Measurements from ENCODE around the gene HSD3B7. TPM values are rescaled to one million over a fixed set of nuclear protein-coding genes. Genes with fewer than 3 reads are reported as not detected.

Gene HSD3B7
- total and polyA plus RNA-seq, 2 of the 4 experiments (the other 2 are of a cell fraction), result 8.5 to 11.3 TPM

DNA sequence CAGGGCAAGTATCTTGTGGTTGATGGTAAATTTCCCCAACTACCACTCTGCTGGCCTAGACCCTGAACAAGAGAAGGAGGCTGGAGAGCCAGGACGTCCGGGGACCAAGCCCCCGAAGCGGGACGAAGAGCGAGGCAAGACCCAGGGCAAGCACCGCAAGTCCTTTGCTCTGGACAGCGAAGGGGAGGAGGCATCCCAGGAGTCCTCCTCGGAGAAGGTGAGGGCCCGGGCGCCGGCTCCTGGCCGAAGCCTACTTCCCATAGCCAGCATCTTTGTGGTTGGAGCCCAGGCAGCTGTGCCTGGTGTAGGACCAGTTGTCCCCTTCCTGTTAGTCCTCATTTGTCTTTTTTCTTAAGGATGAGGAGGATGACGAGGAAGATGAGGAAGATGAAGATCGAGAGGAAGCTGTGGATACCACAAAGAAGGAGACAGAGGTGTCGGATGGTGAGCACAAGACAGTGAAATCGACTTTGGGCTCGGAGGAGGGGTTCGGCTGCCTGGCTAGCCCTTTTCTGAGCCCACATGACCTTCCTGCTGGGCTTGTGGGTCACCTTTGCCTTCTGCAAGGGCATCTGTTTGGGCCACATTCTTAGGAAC is 15.7 kb upstream of the HSD3B7 start:
- H3K4me1 ChIP-seq (ENCODE audit: control insufficient read depth, insufficient read depth, low read length), result peaks cover 2% of the 10 kb centered on the region; the same call in 1 of the 2 replicates
- TF ChIP-seq NFE2L2 (IDR thresholded peaks at IDR 0.05; ENCODE audit: low read depth, low read length) (no peak), SMC3 (IDR thresholded peaks at IDR 0.05; ENCODE audit: low read depth, low read length) (no peak), MXI1 (IDR thresholded peaks at IDR 0.05; ENCODE audit: borderline replicate concordance, low read depth, low read length) (no peak), BHLHE40 (IDR thresholded peaks at IDR 0.05; ENCODE audit: low read depth, low read length) (no peak), POLR2A (IDR thresholded peaks at IDR 0.05; ENCODE audit: low read depth, low read length) (no peak), RFX5 (IDR thresholded peaks at IDR 0.05; ENCODE audit: low read depth, low read length) (no peak)
- no peak overlapping the region for H3K9ac ChIP-seq (ENCODE audit: low read depth, low read length)
- BruUV-seq (replicated peaks), result no TSS peak
- no peak overlapping the region for H2AFZ ChIP-seq (replicated peaks; ENCODE audit: low read length, poor library complexity)
- no peaks in the 10 kb centered on the region for H3K9me1 ChIP-seq (ENCODE audit: insufficient read depth, low read length)
- WGBS, 2 experiments (ENCODE audit: extremely low coverage in 2 of 2, insufficient read length in 1 of 2), result 95% methylated on average over 11 of the region's 19 CpGs; no CpG with 5 or more reads in 1 of the 2 experiments
- no peak overlapping the region for H4K8ac ChIP-seq (ENCODE audit: low read depth in 2 of 2, low read length in 2 of 2)
- in situ Hi-C loops (cut with MboI; ENCODE audit: low sequenced_read_pairs) (no loop called here), intact Hi-C loops (cut with micrococcal nuclease) (no loop called here), dilution Hi-C loops (cut with HindIII; ENCODE audit: low sequenced_read_pairs, unreplicated experiment) (no loop called here)
- H3K27me3 ChIP-seq (ENCODE audit: control insufficient read depth, insufficient read depth, low read length), result no peaks in the 10 kb centered on the region
- H3K27ac ChIP-seq (ENCODE audit: insufficient read depth, low read length), result no peak overlapping the region
- no peak overlapping the region for H3K4me2 ChIP-seq (ENCODE audit: low read depth, low read length)
- ATAC-seq (ENCODE audit: low read depth) (no peak), DNase-seq (no peak)
- H4K20me1 ChIP-seq (ENCODE audit: insufficient read depth, low read length), result peaks cover 5% of the 10 kb centered on the region; the same call in 1 of the 2 replicates
- H3K36me3 ChIP-seq (ENCODE audit: control insufficient read depth, insufficient read depth, low read length), result peaks cover 72% of the 10 kb centered on the region
- H3K9me3 ChIP-seq (ENCODE audit: control insufficient read depth, insufficient read depth, low read length), result no peaks in the 10 kb centered on the region
- H2BK120ac ChIP-seq (ENCODE audit: low read depth, low read length), result no peak overlapping the region
- no peak overlapping the region for H3K14ac ChIP-seq (replicated peaks; ENCODE audit: low read depth, low read length)
- H3K79me1 ChIP-seq (ENCODE audit: low read depth in 1 of 2, low read length in 2 of 2), result peaks cover 0 to 15% of the 10 kb centered on the region in 2 experiments; a peak in 3 of 4 replicates
- no peak overlapping the region for H3K4me3 ChIP-seq (ENCODE audit: insufficient read depth, low read depth, low read length)
- no peak overlapping the region for H4K91ac ChIP-seq (ENCODE audit: insufficient read depth, low read depth, low read length)
- H2AK5ac ChIP-seq (ENCODE audit: low read depth, low read length), result no peak overlapping the region
- no peak overlapping the region for H3K56ac ChIP-seq (ENCODE audit: extremely low read depth, insufficient read depth, low read length)
- ChIA-PET CTCF (interaction anchor here (1.2 kb wide), 1 partner anchor 16 kb away, joined by 3 read pairs; no protein-coding TSS in a partner anchor), POLR2A (ENCODE audit: unreplicated experiment) (no interaction called here)
- no peak overlapping the region for H2BK15ac ChIP-seq (ENCODE audit: low read depth, low read length)
- H3K23ac ChIP-seq (ENCODE audit: low read depth, low read length), result no peak overlapping the region
- no peak overlapping the region for H2AK9ac ChIP-seq (replicated peaks; ENCODE audit: low read depth, low read length, poor library complexity)
- H3K18ac ChIP-seq (ENCODE audit: low read depth, low read length), result no peak overlapping the region
- no peak overlapping the region for H4K5ac ChIP-seq (ENCODE audit: low read depth, low read length)
- H2BK20ac ChIP-seq (ENCODE audit: low read depth, low read length), result no peak overlapping the region
- H3K4ac ChIP-seq (ENCODE audit: low read depth, low read length), result no peak overlapping the region
- H2BK5ac ChIP-seq (ENCODE audit: low read depth, low read length, poor library complexity, severe bottlenecking), result no peak overlapping the region
